CD8-positive, alpha-beta memory T cell (primary cell): ENCODE measurements around the gene ACKR1. TPM values are rescaled to one million over a fixed set of nuclear protein-coding genes. Genes with fewer than 3 reads are reported as not detected.

ENCODE experiments used
- CTCF ChIA-PET: fragments of 350-600 bp; sonication (Branson Sonifier 250); formaldehyde crosslinking; loops from one replicate; lab custom pipeline; 2021; ENCODE audit warnings: antibody characterized with exemption; lab: Charles Lee
- POLR2A ChIA-PET: fragments of 350-600 bp; sonication (Branson Sonifier 250); formaldehyde crosslinking; loops from one replicate; lab custom pipeline; 2021; ENCODE audit warnings: antibody characterized with exemption; lab: Charles Lee
- DNase-seq, 5 donors: peaks; one replicate each; pipeline versions ENCODE4 v3.0.0 to v3.0.0-alpha.2; 2020 to 2022; ENCODE audit warnings: mixed read lengths in 1 of 5
- H3K27ac ChIP-seq: one replicate; pipeline ENCODE4 v1.7.0; 2013; ENCODE audit warnings: low read depth, mild to moderate bottlenecking, low read length, moderate library complexity
- H3K27me3 ChIP-seq: 2 replicates; pipeline ENCODE4 v1.7.0; 2013; ENCODE audit warnings: low read length, mild to moderate bottlenecking; ENCODE audit not compliant: insufficient read depth, poor library complexity, severe bottlenecking
- H3K36me3 ChIP-seq: 2 replicates; pipeline ENCODE4 v1.7.0; 2013; ENCODE audit warnings: mild to moderate bottlenecking, low read length, moderate library complexity; ENCODE audit not compliant: insufficient read depth
- H3K4me1 ChIP-seq: 2 replicates; pipeline ENCODE4 v1.7.0; 2013; ENCODE audit warnings: mild to moderate bottlenecking, low read length, moderate library complexity; ENCODE audit not compliant: insufficient read depth
- H3K4me3 ChIP-seq: 2 replicates; pipeline ENCODE4 v1.7.0; 2013; ENCODE audit warnings: mild to moderate bottlenecking, low read length
- H3K9me3 ChIP-seq: 2 replicates; pipeline ENCODE4 v1.7.0; 2013; ENCODE audit warnings: mild to moderate bottlenecking, low read length
- H3K27ac Mint-ChIP-seq, 8 donors: one replicate each; pipeline ENCODE4 v1.8.0; 2020 to 2021; ENCODE audit warnings: mixed read lengths in 8 of 8, mild to moderate bottlenecking in 6 of 8, inconsistent platforms in 3 of 8, moderate library complexity in 3 of 8
- H3K27me3 Mint-ChIP-seq, 2 donors: one replicate each; pipeline ENCODE4 v1.8.0; 2020 to 2021; ENCODE audit warnings: mixed read lengths in 2 of 2, mild to moderate bottlenecking in 1 of 2, moderate library complexity in 1 of 2
- H3K36me3 Mint-ChIP-seq, 3 donors: one replicate each; pipeline ENCODE4 v1.8.0; 2020 to 2021; ENCODE audit warnings: mixed read lengths in 3 of 3, inconsistent platforms in 1 of 3, mild to moderate bottlenecking in 1 of 3
- H3K4me1 Mint-ChIP-seq, 3 donors: one replicate each; pipeline ENCODE4 v1.8.0; 2020 to 2021; ENCODE audit warnings: mixed read lengths in 3 of 3, inconsistent platforms in 1 of 3, mild to moderate bottlenecking in 1 of 3
- H3K4me3 Mint-ChIP-seq, 7 donors: one replicate each; pipeline ENCODE4 v1.8.0; 2020 to 2021; ENCODE audit warnings: mixed read lengths in 7 of 7, mild to moderate bottlenecking in 6 of 7, moderate library complexity in 4 of 7, inconsistent platforms in 2 of 7
- H3K9me3 Mint-ChIP-seq, 5 donors: one replicate each; pipeline ENCODE4 v1.8.0; 2020 to 2022; ENCODE audit warnings: mixed read lengths in 5 of 5, mild to moderate bottlenecking in 3 of 5, moderate library complexity in 2 of 5, inconsistent platforms in 1 of 5
- polyA plus RNA-seq: library from polyadenylated mRNA; unstranded; fragments of 300-500 nt; fragmentation: Illumina TruSeq; gene quantifications from one replicate; pipeline ENCODE4 v1.2.3, GENCODE V29; 2021
- total RNA-seq, 2 experiments: library from RNA; stranded (reverse); gene quantifications; one replicate each; pipeline ENCODE4 v1.2.3, GENCODE V29; 2021

The ACKR1 gene
- total RNA-seq (not detected), polyA plus RNA-seq (not detected)

GRCh38 chr1:159204161-159205141 lies at the start of gene ACKR1:
ACKR1 (plus strand) TSS chr1:159204875; CDS start chr1:159204960, 85 bp downstream.
- Mint-ChIP-seq H3K27ac (peak within 1 kb of the TSS in 1 of 8 donors; percentile 43), H3K4me1 (peaks cover 0 to 19% (median 4%) of the 10 kb centered on the region in 3 donors), H3K4me3 (no peak within 1 kb of the TSS), H3K36me3 (no peaks in the 10 kb centered on the region), H3K9me3 (no peaks in the 10 kb centered on the region), H3K27me3 (peaks cover 37 to 87% of the 10 kb centered on the region in 2 donors)
- Histone ChIP-seq H3K27ac (no peak within 1 kb of the TSS), H3K4me3 (no peak within 1 kb of the TSS), H3K9me3 (no peaks in the 10 kb centered on the region), H3K4me1 (no peaks in the 10 kb centered on the region), H3K27me3 (no peaks in the 10 kb centered on the region), H3K36me3 (no peaks in the 10 kb centered on the region)
- ChIA-PET CTCF (interaction anchor here (1.1 kb wide), 1 partner anchor 10 kb away, joined by 4 read pairs; no protein-coding TSS in a partner anchor), POLR2A (no interaction called here)
- DNase-seq, result no peak

- Histone ChIP-seq H3K36me3 (no peaks in the 10 kb centered on the region), H3K27me3 (peaks cover 13% of the 10 kb centered on the region), H3K4me1 (no peaks in the 10 kb centered on the region), H3K4me3 (no peak overlapping the region), H3K27ac (no peak overlapping the region), H3K9me3 (no peaks in the 10 kb centered on the region)
- DNase-seq, result peak; percentile 33 to 64 (median 45)
- no peaks in the 10 kb centered on the region for H3K9me3 Mint-ChIP-seq
- H3K4me1 Mint-ChIP-seq, result peaks cover 0 to 4% (median 3%) of the 10 kb centered on the region in 3 donors
- no peaks in the 10 kb centered on the region for H3K36me3 Mint-ChIP-seq
- POLR2A ChIA-PET, result no interaction called here
- no peak overlapping the region for H3K4me3 Mint-ChIP-seq
- H3K27me3 Mint-ChIP-seq, result peaks cover 15 to 79% of the 10 kb centered on the region in 2 donors
- CTCF ChIA-PET, result interaction anchor here (0.7 kb wide), 1 partner anchor 27 kb away, joined by 3 read pairs; no protein-coding TSS in a partner anchor
- no peak overlapping the region for H3K27ac Mint-ChIP-seq
Observed at GRCh38 chr1:159161001-159161718, 43.5 kb upstream of the ACKR1 start.

- POLR2A ChIA-PET, result no interaction called here
- CTCF ChIA-PET, result interaction anchor here (0.7 kb wide), 1 partner anchor 27 kb away, joined by 3 read pairs; no protein-coding TSS in a partner anchor
- peaks cover 12 to 77% of the 10 kb centered on the region in 2 donors for H3K27me3 Mint-ChIP-seq
Observed at GRCh38 chr1:159161719-159162026, 43.0 kb upstream of the ACKR1 start.

GRCh38 chr1:159162516-159163265 lies 42.0 kb upstream of the ACKR1 start:
- Mint-ChIP-seq H3K27ac (no peak overlapping the region), H3K36me3 (no peaks in the 10 kb centered on the region), H3K27me3 (peaks cover 13 to 74% of the 10 kb centered on the region in 2 donors), H3K4me1 (peaks cover 0 to 4% (median 3%) of the 10 kb centered on the region in 3 donors), H3K9me3 (no peaks in the 10 kb centered on the region), H3K4me3 (no peak overlapping the region)
- CTCF ChIA-PET, result no interaction called here
- H3K4me3 ChIP-seq, result no peak overlapping the region
- H3K27me3 ChIP-seq, result peaks cover 19% of the 10 kb centered on the region
- POLR2A ChIA-PET, result no interaction called here
- no peaks in the 10 kb centered on the region for H3K4me1 ChIP-seq
- no peaks in the 10 kb centered on the region for H3K36me3 ChIP-seq
- DNase-seq, result no peak
- H3K27ac ChIP-seq, result no peak overlapping the region
- H3K9me3 ChIP-seq, result no peaks in the 10 kb centered on the region

More at GRCh38 chr1:159161719-159162026, 43.0 kb upstream of the ACKR1 start:
- Histone ChIP-seq H3K36me3 (no peaks in the 10 kb centered on the region), H3K9me3 (no peaks in the 10 kb centered on the region), H3K27ac (no peak overlapping the region), H3K4me3 (no peak overlapping the region), H3K4me1 (no peaks in the 10 kb centered on the region), H3K27me3 (peaks cover 16% of the 10 kb centered on the region)
- peaks cover 0 to 4% (median 3%) of the 10 kb centered on the region in 3 donors for H3K4me1 Mint-ChIP-seq
- H3K36me3 Mint-ChIP-seq, result no peaks in the 10 kb centered on the region
- no peak overlapping the region for H3K27ac Mint-ChIP-seq
- DNase-seq, result no peak
- no peaks in the 10 kb centered on the region for H3K9me3 Mint-ChIP-seq
- no peak overlapping the region for H3K4me3 Mint-ChIP-seq

GRCh38 chr1:159163614-159164228 lies 41.0 kb upstream of the ACKR1 start:
- no peak for DNase-seq
- POLR2A ChIA-PET, result no interaction called here
- Mint-ChIP-seq H3K27ac (no peak overlapping the region), H3K27me3 (peaks cover 23 to 79% of the 10 kb centered on the region in 2 donors), H3K4me1 (peaks cover 0 to 4% (median 3%) of the 10 kb centered on the region in 3 donors), H3K36me3 (no peaks in the 10 kb centered on the region), H3K9me3 (no peaks in the 10 kb centered on the region), H3K4me3 (no peak overlapping the region)
- no peaks in the 10 kb centered on the region for H3K4me1 ChIP-seq
- CTCF ChIA-PET, result no interaction called here
- H3K9me3 ChIP-seq, result no peaks in the 10 kb centered on the region
- H3K36me3 ChIP-seq, result no peaks in the 10 kb centered on the region
- H3K4me3 ChIP-seq, result no peak overlapping the region
- peaks cover 19% of the 10 kb centered on the region for H3K27me3 ChIP-seq
- no peak overlapping the region for H3K27ac ChIP-seq

GRCh38 chr1:159168043-159168442 lies 36.6 kb upstream of the ACKR1 start:
- Mint-ChIP-seq H3K4me1 (peaks cover 5 to 7% (median 5%) of the 10 kb centered on the region in 3 donors), H3K36me3 (no peaks in the 10 kb centered on the region), H3K27ac (no peak overlapping the region), H3K4me3 (no peak overlapping the region), H3K9me3 (peaks cover 0 to 2% (median 0%) of the 10 kb centered on the region in 5 donors), H3K27me3 (peaks cover 41 to 76% of the 10 kb centered on the region in 2 donors)
- Histone ChIP-seq H3K27me3 (peaks cover 15% of the 10 kb centered on the region), H3K27ac (no peak overlapping the region), H3K4me1 (no peaks in the 10 kb centered on the region), H3K4me3 (no peak overlapping the region), H3K9me3 (no peaks in the 10 kb centered on the region), H3K36me3 (no peaks in the 10 kb centered on the region)
- POLR2A ChIA-PET, result no interaction called here
- CTCF ChIA-PET, result no interaction called here
- no peak for DNase-seq

- Histone ChIP-seq H3K27me3 (peaks cover 15% of the 10 kb centered on the region), H3K36me3 (no peaks in the 10 kb centered on the region), H3K9me3 (no peaks in the 10 kb centered on the region), H3K4me3 (no peak overlapping the region), H3K27ac (no peak overlapping the region), H3K4me1 (no peaks in the 10 kb centered on the region)
- Mint-ChIP-seq H3K9me3 (peaks cover 0 to 2% (median 0%) of the 10 kb centered on the region in 5 donors), H3K4me1 (peaks cover 5 to 7% (median 5%) of the 10 kb centered on the region in 3 donors), H3K27me3 (peaks cover 47 to 84% of the 10 kb centered on the region in 2 donors), H3K4me3 (no peak overlapping the region), H3K36me3 (no peaks in the 10 kb centered on the region), H3K27ac (peak overlapping the region in 1 of 8 donors; percentile 39)
- ChIA-PET POLR2A (no interaction called here), CTCF (no interaction called here)
- no peak for DNase-seq
Observed at GRCh38 chr1:159170639-159171038, 34.0 kb upstream of the ACKR1 start.
